Psoas muscle (tissue), 8 donors: ENCODE results near the gene ZNF69. TPM values are rescaled to one million over a fixed set of nuclear protein-coding genes. Genes with fewer than 3 reads are reported as not detected.

Experiments used
- ATAC-seq, 4 donors: fragments of 200-7000 bp; cut with Tn5 transposase; one replicate each; pipeline ENCODE4 v1.9.1; 2020; ENCODE audit warnings: moderate library complexity in 3 of 4, mild to moderate bottlenecking in 2 of 4
- DNase-seq, 2 donors: peaks; one replicate each; pipeline ENCODE4 v3.0.0-alpha.2; 2020
- H3K27ac ChIP-seq: fragments of 200-600 bp; one replicate; pipeline ENCODE4 v1.8.0; 2022
- H3K27me3 ChIP-seq, 3 donors: fragments of 200-600 bp in 1 of 3; one replicate each; pipeline versions ENCODE4 v1.6.1 to v1.8.0; 2013 to 2022; ENCODE audit warnings: low read length in 2 of 3, mild to moderate bottlenecking in 2 of 3, moderate library complexity in 1 of 3; ENCODE audit not compliant: insufficient read depth in 3 of 3
- H3K36me3 ChIP-seq, 2 donors: fragments of 200-600 bp in 1 of 2; one replicate each; pipeline versions ENCODE4 v1.6.1 to v1.8.0; 2013 to 2022; ENCODE audit warnings: low read depth in 1 of 2, mild to moderate bottlenecking in 1 of 2, moderate library complexity in 1 of 2; ENCODE audit not compliant: insufficient read depth in 1 of 2
- H3K4me1 ChIP-seq: fragments of 200-600 bp; one replicate; pipeline ENCODE4 v1.8.0; 2022
- H3K4me3 ChIP-seq: fragments of 200-600 bp; one replicate; pipeline ENCODE4 v1.8.0; 2022; ENCODE audit warnings: mild to moderate bottlenecking
- H3K9me3 ChIP-seq: fragments of 200-600 bp; one replicate; pipeline ENCODE4 v1.8.0; 2022
- CTCF ChIP-seq: fragments of 200-600 bp; IDR thresholded peaks from one replicate; pipeline ENCODE4 v1.8.0; 2022; ENCODE audit warnings: antibody characterized with exemption
- WGBS, 3 donors: extraction: QIAGEN DNeasy Blood & Tissue Kit; methylation state at CpG; one replicate each; pipeline versions ENCODE4 v1.1.6 to v1.1.7; 2013; 5-methylcytosine and 5-hydroxymethylcytosine counted together
- intact Hi-C, 2 donors: fragments of 100-400 bp; cut with DNase I; formaldehyde crosslinking; loops; one replicate each; pipeline versions ENCODE4 v1.11.0 to v1.14.2; 2022
- polyA plus RNA-seq, 3 donors: library from polyadenylated mRNA; stranded (reverse); fragments of 200-250 nt; gene quantifications; one replicate each; pipeline ENCODE4 v1.2.3, GENCODE V29; 2013
- total RNA-seq, 4 donors: library from RNA; stranded (reverse); fragmentation: NEBNext Ultra II Directional in 2 of 4; extraction: Animal tissue kit (Norgen Biotek cat#: 25700) in 2 of 4; gene quantifications; one replicate each; pipeline versions ENCODE4 v1.2.1 to v1.2.4, GENCODE V29; 2021 to 2023
- donor health status: healthy with polysubstance abuse.
- donor health status: DM: no; HTN: no; CAD: no; lungs with moderate emphysema.
- donor health status: Bipolar disorder and iron deficiency.
- donor health status: healthy.
- donor health status: DM: yes; HTN: yes; CAD: no.
- donor health status: DM: no; HTN: no; CAD: no.
- donor health status: DM: no; HTN: no; CAD: no.
- donor health status: DM: yes; HTN: yes; CAD: no.

The ZNF69 gene
- total and polyA plus RNA-seq, 7 donors: 0.34 to 3.4 (median 1.2) TPM

- Histone ChIP-seq H3K4me3 (no peak overlapping the region), H3K9me3 (peaks cover 97% of the 10 kb centered on the region), H3K4me1 (no peaks in the 10 kb centered on the region)
These were observed 62.7 kb downstream of the ZNF69 start for GRCh38 chr19:11950312-11950711.

More at GRCh38 chr19:11950312-11950711, 62.7 kb downstream of the ZNF69 start:
- DNase-seq: no peak
- Histone ChIP-seq H3K36me3 (peaks cover 25 to 36% of the 10 kb centered on the region in 2 donors), H3K27me3 (no peaks in the 10 kb centered on the region), H3K27ac (no peak overlapping the region)
- intact Hi-C loops: no loop called here
- TF ChIP-seq CTCF: no peak
- no peak for ATAC-seq
- 97 to 98% (median 97%) methylated on average over 5 of the region's 5 CpGs for WGBS, 3 donors

Other genes starting within 250 kb of the ZNF69 start
- 1 to 10 TPM; 1.5 to 4.3 (median 2.2) TPM for gene ZNF823, start 148.8 kb upstream of the ZNF69 start, total RNA-seq
- 1 to 10 TPM; 1.6 to 3.9 (median 2.5) TPM for gene ZNF823, start 148.8 kb upstream of the ZNF69 start, polyA plus RNA-seq
- 1 to 10 TPM; 1.8 to 4.7 (median 2.3) TPM for gene ZNF441, start 120.8 kb upstream of the ZNF69 start, total RNA-seq
- gene ZNF441, start 120.8 kb upstream of the ZNF69 start, polyA plus RNA-seq: 1 to 10 TPM; 1.3 to 2.8 (median 1.5) TPM
- gene ZNF491, start 89.3 kb upstream of the ZNF69 start, total RNA-seq: 1 to 10 TPM in 2 of 4 donors, under 1 TPM in 2; 0.66 to 1.9 (median 1.1) TPM
- gene ZNF491, start 89.3 kb upstream of the ZNF69 start, polyA plus RNA-seq: 1 to 10 TPM in 1 of 3 donors, under 1 TPM in 2; 0.44 to 1.2 (median 0.53) TPM
- gene ZNF440, start 73.5 kb upstream of the ZNF69 start, total RNA-seq: 1 to 10 TPM; 2.4 to 5.0 (median 4.0) TPM
- 1 to 10 TPM; 1.1 to 5.0 (median 2.8) TPM for gene ZNF440, start 73.5 kb upstream of the ZNF69 start, polyA plus RNA-seq
- gene ZNF439, start 39.1 kb upstream of the ZNF69 start, total RNA-seq: 1 to 10 TPM in 1 of 4 donors, under 1 TPM in 3; 0.30 to 2.4 (median 0.35) TPM
- 1 to 10 TPM in 1 of 3 donors, under 1 TPM in 2; 0.17 to 1.2 (median 0.49) TPM for gene ZNF439, start 39.1 kb upstream of the ZNF69 start, polyA plus RNA-seq
- gene ZNF700, start 37.3 kb downstream of the ZNF69 start, total RNA-seq: 1 to 10 TPM; 2.6 to 3.3 (median 3.1) TPM
- 1 to 10 TPM; 1.7 to 3.1 (median 3.0) TPM for gene ZNF700, start 37.3 kb downstream of the ZNF69 start, polyA plus RNA-seq
- 1 to 10 TPM in 2 of 4 donors, under 1 TPM in 2; 0.22 to 1.6 (median 0.81) TPM for gene ZNF763, start 77.3 kb downstream of the ZNF69 start, total RNA-seq
- gene ZNF763, start 77.3 kb downstream of the ZNF69 start, polyA plus RNA-seq: 1 to 10 TPM in 1 of 3 donors, under 1 TPM in 2; 0.56 to 1.3 (median 0.82) TPM
- gene ZNF433, start 147.9 kb downstream of the ZNF69 start, total RNA-seq: 1 to 10 TPM; 2.7 to 4.0 (median 3.1) TPM
- gene ZNF433, start 147.9 kb downstream of the ZNF69 start, polyA plus RNA-seq: 1 to 10 TPM; 1.4 to 4.2 (median 2.8) TPM
- gene ZNF878, start 165.2 kb downstream of the ZNF69 start, total RNA-seq: not detected
- gene ZNF878, start 165.2 kb downstream of the ZNF69 start, polyA plus RNA-seq: under 1 TPM in 2 of 3 donors, not detected in 1; 0.03 TPM
- 10 to 100 TPM in 1 of 4 donors, 1 to 10 TPM in 3; 4.1 to 12.2 (median 4.6) TPM for gene ZNF844, start 176.9 kb downstream of the ZNF69 start, total RNA-seq
- gene ZNF844, start 176.9 kb downstream of the ZNF69 start, polyA plus RNA-seq: 1 to 10 TPM; 1.3 to 2.6 (median 2.3) TPM